GM12878 (cell line): Measurements from ENCODE around the gene MRPL20. TPM values are rescaled to one million over a fixed set of nuclear protein-coding genes. Genes with fewer than 3 reads are reported as not detected.
A peak's percentile ranks its signal among the peaks of the same experiment; 100 is the strongest.

ENCODE experiments used
- ATAC-seq: fragments of 200-7000 bp; cut with Tn5 transposase; 3 replicates; pipeline ENCODE4 v1.9.1; 2020; ENCODE audit warnings: mild to moderate bottlenecking, moderate library complexity
- BruUV-seq: library from RNA; stranded (reverse); fragments of 400-500 nt; replicated peaks from 2 replicates; lab custom pipeline; 2021; lab: Mats Ljungman, UMichigan
- CTCF ChIA-PET: fragments of 300-600 bp; sonication (Branson Sonifier 250); formaldehyde crosslinking; extraction: SDS; loops from one replicate; lab custom pipeline; 2021; ENCODE audit warnings: inconsistent platforms; lab: Yijun Ruan, JAX
- POLR2A ChIA-PET: fragments of 350-600 bp; formaldehyde crosslinking; extraction: SDS; loops from one replicate; lab custom pipeline; 2021; ENCODE audit warnings: inconsistent platforms; lab: Charles Lee
- RAD21 ChIA-PET: fragments of 300-600 bp; sonication (Branson Sonifier 250); formaldehyde crosslinking; loops from one replicate; lab custom pipeline; 2023; ENCODE audit warnings: antibody characterized with exemption; ENCODE audit not compliant: unreplicated experiment; lab: Charles Lee
- SMC1A ChIA-PET: fragments of 300-600 bp; sonication (Branson Sonifier 250); formaldehyde crosslinking; loops from one replicate; lab custom pipeline; 2023; ENCODE audit not compliant: unreplicated experiment, uncharacterized antibody; lab: Charles Lee
- DNase-seq: peaks from one replicate; pipeline ENCODE4 v3.0.0-alpha.2; 2011; ENCODE audit warnings: low read depth, low spot score
- FAIRE-seq: peaks from 3 replicates; lab custom pipeline; 2011; peaks lifted over from hg19 to GRCh38; lab: Jason Lieb, UNC
- H2AFZ ChIP-seq: 2 replicates; pipeline ENCODE4 v1.6.0; 2011; ENCODE audit warnings: low read depth, low read length, control low read depth; ENCODE audit not compliant: control insufficient read depth
- H3K27ac ChIP-seq: 2 replicates; pipeline ENCODE4 v1.5.1; 2011; ENCODE audit warnings: control low read depth; ENCODE audit not compliant: control insufficient read depth, insufficient read depth
- H3K27me3 ChIP-seq, 2 experiments: replicated peaks in 1 of 2; 2 replicates each; pipeline versions ENCODE4 v1.6.0 to v1.6.1; 2011; ENCODE audit warnings: low read length in 1 of 2; ENCODE audit not compliant: control insufficient read depth in 2 of 2, insufficient read depth in 2 of 2
- H3K36me3 ChIP-seq, 2 experiments: 2 replicates each; pipeline ENCODE4 v1.5.1; 2011; ENCODE audit warnings: low read length in 1 of 2; ENCODE audit not compliant: control insufficient read depth in 2 of 2, insufficient read depth in 2 of 2
- H3K4me1 ChIP-seq: 2 replicates; pipeline ENCODE4 v1.6.1; 2011; ENCODE audit warnings: mild to moderate bottlenecking, low read length, moderate library complexity, mixed read lengths; ENCODE audit not compliant: control insufficient read depth, insufficient read depth
- H3K4me2 ChIP-seq: 2 replicates; pipeline ENCODE4 v1.6.0; 2011; ENCODE audit warnings: control low read depth; ENCODE audit not compliant: control insufficient read depth, insufficient read depth
- H3K4me3 ChIP-seq: fragments of 200-600 bp; sonication (generic); 2 replicates; pipeline ENCODE4 v1.5.1; 2016
- H3K79me2 ChIP-seq: 2 replicates; pipeline ENCODE4 v1.6.0; 2011; ENCODE audit warnings: low read length; ENCODE audit not compliant: control insufficient read depth, insufficient read depth
- H3K9ac ChIP-seq: 2 replicates; pipeline ENCODE4 v1.8.0; 2011; ENCODE audit warnings: low read length, control low read depth, mixed read lengths; ENCODE audit not compliant: control insufficient read depth, insufficient read depth
- H3K9me3 ChIP-seq: replicated peaks from 3 replicates; pipeline ENCODE4 v1.5.1; 2011; ENCODE audit warnings: mild to moderate bottlenecking, low read length; ENCODE audit not compliant: control insufficient read depth, insufficient read depth
- H4K20me1 ChIP-seq: 2 replicates; pipeline ENCODE4 v1.6.0; 2011; ENCODE audit not compliant: control insufficient read depth, insufficient read depth
- BACH1 ChIP-seq: fragments of 450-650 bp; IDR thresholded peaks from 2 replicates; pipeline ENCODE4 v1.6.1; 2017; ENCODE audit warnings: mild to moderate bottlenecking, borderline replicate concordance
- IKZF2 ChIP-seq, 2 experiments: fragments of 450-650 bp; IDR thresholded peaks; 2 replicates each; pipeline ENCODE4 v1.6.1; 2017; ENCODE audit warnings: mild to moderate bottlenecking in 2 of 2, moderate library complexity in 2 of 2
- SMC3 ChIP-seq: IDR thresholded peaks from 2 replicates; pipeline ENCODE4 v1.6.1; 2011; ENCODE audit warnings: low read length, improper control_type of control experiment, borderline replicate concordance
- STAT1 ChIP-seq: fragments of 450-650 bp; conservative IDR thresholded peaks from 2 replicates; pipeline ENCODE4 v1.6.1; 2014; ENCODE audit warnings: antibody characterized with exemption, mild to moderate bottlenecking
- SUZ12 ChIP-seq: fragments of 200-600 bp; sonication (generic); IDR thresholded peaks from one replicate; pipeline ENCODE4 v1.6.1; 2018; ENCODE audit warnings: antibody characterized with exemption, mild to moderate bottlenecking; ENCODE audit not compliant: unreplicated experiment
- TAF1 ChIP-seq: IDR thresholded peaks from 2 replicates; pipeline ENCODE4 v1.6.1; 2011; ENCODE audit warnings: mild to moderate bottlenecking, low read depth, low read length, borderline replicate concordance
- TCF7 ChIP-seq: IDR thresholded peaks from 2 replicates; pipeline ENCODE4 v1.6.1; 2014; ENCODE audit warnings: antibody characterized with exemption, borderline replicate concordance
- ZNF384 ChIP-seq: IDR thresholded peaks from 2 replicates; pipeline ENCODE4 v1.6.1; 2012; ENCODE audit warnings: low read depth, mild to moderate bottlenecking, low read length, improper control_type of control experiment, borderline replicate concordance
- WGBS: methylation state at CpG from one replicate; pipeline ENCODE4 v1.1.6; 2016; ENCODE audit warnings: low lambda C conversion rate; ENCODE audit not compliant: insufficient replicate concordance, insufficient coverage; ENCODE audit errors: missing lambda C conversion rate; 5-methylcytosine and 5-hydroxymethylcytosine counted together
- in situ Hi-C: fragments of 300-500 bp; cut with MboI; formaldehyde crosslinking; loops from 9 replicates; pipeline ENCODE4 v1.14.3; 2018; ENCODE audit warnings: mixed read lengths
- intact Hi-C: fragments of 100-400 bp; cut with micrococcal nuclease; formaldehyde crosslinking; loops from one replicate; pipeline ENCODE4 v1.14.2; 2022; ENCODE audit not compliant: unreplicated experiment
- polyA plus RNA-seq, 11 experiments: library from polyadenylated mRNA; depleted of rRNA in 4 of 11; unstranded in 6 of 11; stranded (reverse) in 5 of 11; fragments of >200 nt; fragmentation: Nextera tagmentation in 4 of 11; fragmentation: Illumina TruSeq in 1 of 11; extraction: Ambion mirVana in 4 of 11; extraction: Trizol in 1 of 11; gene quantifications; 1 replicate in 1 of 11; 2 replicates in 10 of 11; pipeline versions ENCODE4 v1.2.1 to v1.2.3, GENCODE V29; 2011 to 2016; ENCODE audit warnings: inconsistent platforms in 2 of 11, missing spikeins in 2 of 11, low read depth in 1 of 11
- total RNA-seq, 4 experiments: library from RNA; depleted of rRNA in 3 of 4; stranded (reverse); fragments of >200 nt in 3 of 4; fragmentation: Illumina TruSeq in 1 of 4; extraction: Trizol in 1 of 4; gene quantifications; 2 replicates each; pipeline versions ENCODE4 v1.2.1 to v1.2.3, GENCODE V29; 2013 to 2021
- TF ChIP-seq, protein P1 (sequence below): IDR thresholded peaks from 2 replicates; pipeline ENCODE4 v1.6.1; 2011; ENCODE audit warnings: mild to moderate bottlenecking, low read depth, low read length, moderate library complexity; ENCODE audit not compliant: insufficient replicate concordance
- TF ChIP-seq, protein P2 (sequence below): IDR thresholded peaks from 2 replicates; pipeline ENCODE4 v1.6.1; 2012; ENCODE audit warnings: low read depth, low read length, improper control_type of control experiment
- TF ChIP-seq, protein P3 (sequence below): fragments of 450-650 bp; IDR thresholded peaks from 2 replicates; pipeline ENCODE4 v1.6.1; 2017; ENCODE audit warnings: mild to moderate bottlenecking, low read depth, inconsistent platforms; ENCODE audit not compliant: poor library complexity, severe bottlenecking
- TF ChIP-seq, protein P4 (sequence below): fragments of 450-650 bp; IDR thresholded peaks from 2 replicates; pipeline ENCODE4 v1.6.1; 2017; ENCODE audit warnings: low read depth, mild to moderate bottlenecking, moderate library complexity
- TF ChIP-seq, protein P5 (sequence below), 3 experiments: IDR thresholded peaks in 2 of 3; conservative IDR thresholded peaks in 1 of 3; 2 replicates each; pipeline ENCODE4 v1.5.1; 2011; ENCODE audit warnings: low read depth in 3 of 3, low read length in 3 of 3, mild to moderate bottlenecking in 3 of 3, control low read depth in 2 of 3, moderate library complexity in 2 of 3, inconsistent platforms in 1 of 3, mixed read lengths in 1 of 3; ENCODE audit not compliant: control insufficient read depth in 2 of 3, insufficient read depth in 1 of 3; ENCODE audit errors: extremely low read depth in 1 of 3

The MRPL20 gene
- total and polyA plus RNA-seq, 10 of the 15 experiments (the other 5 are each of a cell fraction or from before 2014, with no cell fraction given): 129 to 525 (median 255) TPM

DNA sequence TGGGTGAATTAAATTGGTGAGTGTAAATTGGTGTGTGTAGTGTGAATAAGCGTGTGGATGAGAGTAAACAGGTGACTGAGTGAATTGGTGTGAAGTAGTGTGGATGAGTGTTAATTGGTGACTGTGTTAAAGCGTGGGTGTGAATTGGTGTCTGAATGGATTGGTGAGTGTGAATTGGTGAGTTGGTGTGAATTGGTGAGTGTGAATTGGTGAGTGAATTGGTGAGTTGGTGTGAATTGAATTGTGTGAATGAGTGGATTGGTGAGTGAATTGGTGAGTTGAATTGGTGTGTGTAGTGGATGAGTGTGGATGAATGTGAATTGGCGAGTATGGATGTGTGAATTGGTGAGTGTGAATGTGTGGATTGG is 40.4 kb downstream of the MRPL20 start:
- CTCF ChIA-PET: no interaction called here
- in situ Hi-C loops: no loop called here
- TF ChIP-seq SMC3 (no peak), TAF1 (no peak), BACH1 (peak; percentile 54; the same call in 1 of the 2 replicates), IKZF2 (IDR thresholded peaks at IDR 0.05) (no peak), STAT1 (no peak), SUZ12 (no peak), ZNF384 (no peak), TCF7 (no peak)
- TF ChIP-seq, protein P1, sequence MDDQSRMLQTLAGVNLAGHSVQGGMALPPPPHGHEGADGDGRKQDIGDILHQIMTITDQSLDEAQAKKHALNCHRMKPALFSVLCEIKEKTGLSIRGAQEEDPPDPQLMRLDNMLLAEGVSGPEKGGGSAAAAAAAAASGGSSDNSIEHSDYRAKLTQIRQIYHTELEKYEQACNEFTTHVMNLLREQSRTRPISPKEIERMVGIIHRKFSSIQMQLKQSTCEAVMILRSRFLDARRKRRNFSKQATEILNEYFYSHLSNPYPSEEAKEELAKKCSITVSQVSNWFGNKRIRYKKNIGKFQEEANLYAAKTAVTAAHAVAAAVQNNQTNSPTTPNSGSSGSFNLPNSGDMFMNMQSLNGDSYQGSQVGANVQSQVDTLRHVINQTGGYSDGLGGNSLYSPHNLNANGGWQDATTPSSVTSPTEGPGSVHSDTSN: no peak
- TF ChIP-seq, protein P2, sequence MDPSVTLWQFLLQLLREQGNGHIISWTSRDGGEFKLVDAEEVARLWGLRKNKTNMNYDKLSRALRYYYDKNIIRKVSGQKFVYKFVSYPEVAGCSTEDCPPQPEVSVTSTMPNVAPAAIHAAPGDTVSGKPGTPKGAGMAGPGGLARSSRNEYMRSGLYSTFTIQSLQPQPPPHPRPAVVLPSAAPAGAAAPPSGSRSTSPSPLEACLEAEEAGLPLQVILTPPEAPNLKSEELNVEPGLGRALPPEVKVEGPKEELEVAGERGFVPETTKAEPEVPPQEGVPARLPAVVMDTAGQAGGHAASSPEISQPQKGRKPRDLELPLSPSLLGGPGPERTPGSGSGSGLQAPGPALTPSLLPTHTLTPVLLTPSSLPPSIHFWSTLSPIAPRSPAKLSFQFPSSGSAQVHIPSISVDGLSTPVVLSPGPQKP: no peak
- TF ChIP-seq, protein P3, sequence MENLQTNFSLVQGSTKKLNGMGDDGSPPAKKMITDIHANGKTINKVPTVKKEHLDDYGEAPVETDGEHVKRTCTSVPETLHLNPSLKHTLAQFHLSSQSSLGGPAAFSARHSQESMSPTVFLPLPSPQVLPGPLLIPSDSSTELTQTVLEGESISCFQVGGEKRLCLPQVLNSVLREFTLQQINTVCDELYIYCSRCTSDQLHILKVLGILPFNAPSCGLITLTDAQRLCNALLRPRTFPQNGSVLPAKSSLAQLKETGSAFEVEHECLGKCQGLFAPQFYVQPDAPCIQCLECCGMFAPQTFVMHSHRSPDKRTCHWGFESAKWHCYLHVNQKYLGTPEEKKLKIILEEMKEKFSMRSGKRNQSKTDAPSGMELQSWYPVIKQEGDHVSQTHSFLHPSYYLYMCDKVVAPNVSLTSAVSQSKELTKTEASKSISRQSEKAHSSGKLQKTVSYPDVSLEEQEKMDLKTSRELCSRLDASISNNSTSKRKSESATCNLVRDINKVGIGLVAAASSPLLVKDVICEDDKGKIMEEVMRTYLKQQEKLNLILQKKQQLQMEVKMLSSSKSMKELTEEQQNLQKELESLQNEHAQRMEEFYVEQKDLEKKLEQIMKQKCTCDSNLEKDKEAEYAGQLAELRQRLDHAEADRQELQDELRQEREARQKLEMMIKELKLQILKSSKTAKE: no peak
- TF ChIP-seq, protein P4, sequence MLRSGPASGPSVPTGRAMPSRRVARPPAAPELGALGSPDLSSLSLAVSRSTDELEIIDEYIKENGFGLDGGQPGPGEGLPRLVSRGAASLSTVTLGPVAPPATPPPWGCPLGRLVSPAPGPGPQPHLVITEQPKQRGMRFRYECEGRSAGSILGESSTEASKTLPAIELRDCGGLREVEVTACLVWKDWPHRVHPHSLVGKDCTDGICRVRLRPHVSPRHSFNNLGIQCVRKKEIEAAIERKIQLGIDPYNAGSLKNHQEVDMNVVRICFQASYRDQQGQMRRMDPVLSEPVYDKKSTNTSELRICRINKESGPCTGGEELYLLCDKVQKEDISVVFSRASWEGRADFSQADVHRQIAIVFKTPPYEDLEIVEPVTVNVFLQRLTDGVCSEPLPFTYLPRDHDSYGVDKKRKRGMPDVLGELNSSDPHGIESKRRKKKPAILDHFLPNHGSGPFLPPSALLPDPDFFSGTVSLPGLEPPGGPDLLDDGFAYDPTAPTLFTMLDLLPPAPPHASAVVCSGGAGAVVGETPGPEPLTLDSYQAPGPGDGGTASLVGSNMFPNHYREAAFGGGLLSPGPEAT: peak; percentile 12; the same call in 1 of the 2 replicates
- TF ChIP-seq, protein P5, sequence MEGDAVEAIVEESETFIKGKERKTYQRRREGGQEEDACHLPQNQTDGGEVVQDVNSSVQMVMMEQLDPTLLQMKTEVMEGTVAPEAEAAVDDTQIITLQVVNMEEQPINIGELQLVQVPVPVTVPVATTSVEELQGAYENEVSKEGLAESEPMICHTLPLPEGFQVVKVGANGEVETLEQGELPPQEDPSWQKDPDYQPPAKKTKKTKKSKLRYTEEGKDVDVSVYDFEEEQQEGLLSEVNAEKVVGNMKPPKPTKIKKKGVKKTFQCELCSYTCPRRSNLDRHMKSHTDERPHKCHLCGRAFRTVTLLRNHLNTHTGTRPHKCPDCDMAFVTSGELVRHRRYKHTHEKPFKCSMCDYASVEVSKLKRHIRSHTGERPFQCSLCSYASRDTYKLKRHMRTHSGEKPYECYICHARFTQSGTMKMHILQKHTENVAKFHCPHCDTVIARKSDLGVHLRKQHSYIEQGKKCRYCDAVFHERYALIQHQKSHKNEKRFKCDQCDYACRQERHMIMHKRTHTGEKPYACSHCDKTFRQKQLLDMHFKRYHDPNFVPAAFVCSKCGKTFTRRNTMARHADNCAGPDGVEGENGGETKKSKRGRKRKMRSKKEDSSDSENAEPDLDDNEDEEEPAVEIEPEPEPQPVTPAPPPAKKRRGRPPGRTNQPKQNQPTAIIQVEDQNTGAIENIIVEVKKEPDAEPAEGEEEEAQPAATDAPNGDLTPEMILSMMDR (IDR thresholded peaks at IDR 0.05 in 2 of 3, conservative IDR thresholded peaks at IDR 0.05 in 1 of 3; ENCODE audit: control insufficient read depth in 2 of 3, extremely low read depth in 1 of 3, insufficient read depth in 1 of 3, low read depth in 3 of 3, low read length in 3 of 3): no peak

More for the DNA sequence above, 40.4 kb downstream of the MRPL20 start:
- ATAC-seq: no peak
- no peak overlapping the region for H2AFZ ChIP-seq
- no peak for DNase-seq
- no peaks in the 10 kb centered on the region for H3K27me3 ChIP-seq
- RAD21 ChIA-PET: no interaction called here
- no peak overlapping the region for H3K4me3 ChIP-seq
- H3K9me3 ChIP-seq: peaks cover 3% of the 10 kb centered on the region; the same call in 1 of the 3 replicates
- 94% methylated on average over 3 of the region's 3 CpGs for WGBS
- no peaks in the 10 kb centered on the region; the same call in none of the 2 replicates for H3K79me2 ChIP-seq
- POLR2A ChIA-PET: no interaction called here
- FAIRE-seq: no peak
- no peak overlapping the region for H3K9ac ChIP-seq
- no peak overlapping the region for H3K27ac ChIP-seq
- peaks cover 6% of the 10 kb centered on the region for H3K4me1 ChIP-seq
- SMC1A ChIA-PET: no interaction called here
- H3K36me3 ChIP-seq: peaks cover 0 to 1% of the 10 kb centered on the region in 2 experiments; a peak in 2 of 4 replicates
- intact Hi-C loops: no loop called here
- no peaks in the 10 kb centered on the region for H4K20me1 ChIP-seq
- TSS peak; percentile 56 for BruUV-seq
- H3K4me2 ChIP-seq: no peak overlapping the region
